Measurements from ENCODE around the gene NISCH.

NISCH gene

GRCh38 chr3:52536369-52537164 lies 81.2 kb downstream of the NISCH start, which contains the start of gene UQCC5:
UQCC5 (plus strand) TSS chr3:52536605; CDS start chr3:52536756, 151 bp downstream.
- Histone ChIP-seq H3K4me3 (ENCODE audit: insufficient read depth, low read length, poor library complexity, severe bottlenecking) (peak within 1 kb of the TSS; percentile 88), H3K79me2 (ENCODE audit: insufficient read depth, low read length) (peaks cover 60% of the 10 kb centered on the region), H3K9me2 (replicated peaks; ENCODE audit: insufficient read depth, low read length) (no peaks in the 10 kb centered on the region), H3K36me3 (ENCODE audit: low read length) (peaks cover 6% of the 10 kb centered on the region; the same call in 1 of the 2 replicates), H3K4me2 (ENCODE audit: low read depth, low read length, poor library complexity, severe bottlenecking) (peak within 1 kb of the TSS; percentile 81), H3F3A (ENCODE audit: insufficient read depth) (peaks cover 38% of the 10 kb centered on the region), H2AFZ (ENCODE audit: low read depth, low read length, severe bottlenecking) (peak within 1 kb of the TSS; percentile 55), H3K27me3 (ENCODE audit: low read length) (no peaks in the 10 kb centered on the region), H3K9ac (ENCODE audit: low read length) (peak within 1 kb of the TSS; percentile 94), H4K20me1 (ENCODE audit: low read depth, low read length) (peaks cover 16% of the 10 kb centered on the region; the same call in 1 of the 2 replicates), H3K9me3 (ENCODE audit: insufficient read depth, low read length) (no peaks in the 10 kb centered on the region), H3K27ac (ENCODE audit: low read depth, low read length) (peak within 1 kb of the TSS; percentile 83)
- TF ChIP-seq EZH2phosphoT487 (conservative IDR thresholded peaks at IDR 0.05; ENCODE audit: low read length) (no peak), CTCF (IDR thresholded peaks at IDR 0.05; ENCODE audit: insufficient read depth, low read length, poor library complexity, severe bottlenecking) (no peak)

DNA sequence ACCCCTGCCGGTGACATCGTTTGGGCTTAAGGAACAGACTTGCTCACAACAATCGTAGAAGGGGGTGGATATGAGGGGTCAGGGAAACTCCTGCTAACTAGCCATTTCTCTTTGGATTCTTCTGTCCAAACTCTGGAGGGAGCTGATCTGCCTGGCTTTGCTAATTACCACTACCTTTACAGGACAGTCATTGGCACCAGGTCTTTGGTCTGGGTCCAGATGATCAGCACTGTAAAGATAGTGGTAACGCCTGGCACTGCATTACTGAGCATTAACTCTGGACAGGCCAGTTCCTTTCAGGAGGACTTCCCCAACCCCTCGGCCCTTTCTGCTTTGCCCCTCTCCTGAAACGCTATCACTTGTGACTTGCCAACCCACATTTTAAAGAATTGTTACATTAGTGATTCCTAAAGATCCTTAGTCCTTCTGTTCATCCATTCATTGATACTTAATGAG lies 81.8 kb downstream of the NISCH start:
- H3K4me3 ChIP-seq (ENCODE audit: insufficient read depth, low read length, poor library complexity, severe bottlenecking), result peak overlapping the region; percentile 88
- peaks cover 6% of the 10 kb centered on the region; the same call in 1 of the 2 replicates for H3K36me3 ChIP-seq (ENCODE audit: low read length)
- H3K79me2 ChIP-seq (ENCODE audit: insufficient read depth, low read length), result peaks cover 58% of the 10 kb centered on the region
- H3K27ac ChIP-seq (ENCODE audit: low read depth, low read length), result peak overlapping the region; percentile 50; the same call in 1 of the 2 replicates
- no peak for TF ChIP-seq CTCF (IDR thresholded peaks at IDR 0.05; ENCODE audit: insufficient read depth, low read length, poor library complexity, severe bottlenecking)
- TF ChIP-seq EZH2phosphoT487 (conservative IDR thresholded peaks at IDR 0.05; ENCODE audit: low read length), result no peak
- peak overlapping the region; percentile 94 for H3K9ac ChIP-seq (ENCODE audit: low read length)
- H4K20me1 ChIP-seq (ENCODE audit: low read depth, low read length), result peaks cover 12% of the 10 kb centered on the region; the same call in 1 of the 2 replicates
- H3F3A ChIP-seq (ENCODE audit: insufficient read depth), result peaks cover 39% of the 10 kb centered on the region
- H3K9me3 ChIP-seq (ENCODE audit: insufficient read depth, low read length), result no peaks in the 10 kb centered on the region
- no peaks in the 10 kb centered on the region for H3K9me2 ChIP-seq (replicated peaks; ENCODE audit: insufficient read depth, low read length)
- H3K27me3 ChIP-seq (ENCODE audit: low read length), result no peaks in the 10 kb centered on the region
- no peak overlapping the region for H2AFZ ChIP-seq (ENCODE audit: low read depth, low read length, severe bottlenecking)
- peak overlapping the region; percentile 81 for H3K4me2 ChIP-seq (ENCODE audit: low read depth, low read length, poor library complexity, severe bottlenecking)

- Histone ChIP-seq H3K36me3 (ENCODE audit: low read length) (peaks cover 6% of the 10 kb centered on the region; the same call in 1 of the 2 replicates), H3F3A (ENCODE audit: insufficient read depth) (peaks cover 39% of the 10 kb centered on the region), H4K20me1 (ENCODE audit: low read depth, low read length) (peaks cover 7% of the 10 kb centered on the region; the same call in 1 of the 2 replicates), H3K9me2 (replicated peaks; ENCODE audit: insufficient read depth, low read length) (no peaks in the 10 kb centered on the region), H3K4me2 (ENCODE audit: low read depth, low read length, poor library complexity, severe bottlenecking) (peak overlapping the region; percentile 81), H3K4me3 (ENCODE audit: insufficient read depth, low read length, poor library complexity, severe bottlenecking) (peak overlapping the region; percentile 88), H2AFZ (ENCODE audit: low read depth, low read length, severe bottlenecking) (no peak overlapping the region), H3K27me3 (ENCODE audit: low read length) (no peaks in the 10 kb centered on the region), H3K27ac (ENCODE audit: low read depth, low read length) (no peak overlapping the region), H3K79me2 (ENCODE audit: insufficient read depth, low read length) (peaks cover 51% of the 10 kb centered on the region), H3K9ac (ENCODE audit: low read length) (peak overlapping the region; percentile 94), H3K9me3 (ENCODE audit: insufficient read depth, low read length) (no peaks in the 10 kb centered on the region)
- TF ChIP-seq EZH2phosphoT487 (conservative IDR thresholded peaks at IDR 0.05; ENCODE audit: low read length) (no peak), CTCF (IDR thresholded peaks at IDR 0.05; ENCODE audit: insufficient read depth, low read length, poor library complexity, severe bottlenecking) (no peak)
Measured at GRCh38 chr3:52537726-52538421, 82.5 kb downstream of the NISCH start.

Data from SU-DHL-6 (cell line).